ENCODE results near the gene AGBL3. TPM values are rescaled to one million over a fixed set of nuclear protein-coding genes. Genes with fewer than 3 reads are reported as not detected.
A peak's percentile ranks its signal among the peaks of the same experiment; 100 is the strongest.
"Not testable (repeated sequence)": the region's sequence is repeated elsewhere in the genome, so short reads cannot be mapped to it uniquely, and the experiment has no call there.

AGBL3 gene
- total RNA-seq, 4 donors from 2014 or later, result 0.66 to 3.3 (median 1.7) TPM

DNA sequence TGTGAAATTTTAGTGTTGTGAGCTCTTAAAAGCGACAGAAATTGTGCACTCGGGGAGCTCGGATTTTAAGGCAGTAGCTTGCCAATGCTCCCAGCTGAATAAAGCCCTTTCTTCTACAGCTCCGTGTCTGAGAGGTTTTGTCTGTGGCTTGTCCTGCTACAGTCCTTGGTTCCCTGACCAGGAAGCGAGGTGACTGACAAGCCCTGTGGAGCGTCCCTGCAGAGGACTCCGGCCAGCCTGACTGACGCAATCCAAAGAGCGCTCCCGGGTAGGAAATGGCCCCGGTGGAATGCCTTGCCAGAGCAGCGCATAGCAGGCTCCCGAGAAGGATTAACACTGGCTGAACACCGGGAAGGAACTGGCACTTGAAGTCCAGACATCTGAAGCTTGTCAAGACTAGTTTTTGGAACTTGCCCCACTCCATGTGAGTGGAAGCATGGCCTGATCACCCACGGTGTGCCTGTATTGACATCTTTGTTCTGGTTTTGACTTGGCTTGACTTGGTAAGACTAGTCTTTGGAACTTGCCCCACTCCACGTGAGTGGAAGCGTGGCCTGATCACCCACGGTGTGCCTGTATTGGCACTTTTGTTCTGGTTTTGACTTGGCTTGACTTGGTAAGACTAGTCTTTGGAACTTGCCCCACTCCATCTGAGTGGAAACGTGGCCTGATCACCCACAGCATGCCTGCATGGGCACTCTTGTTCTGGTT lies 185.4 kb downstream of the AGBL3 start:
- not testable (repeated sequence) for H3K27me3 ChIP-seq, H3K9me3 ChIP-seq
- peak; percentile 90 for DNase-seq (ENCODE audit: extremely low spot score)
- Histone ChIP-seq H3K4me1 (peaks cover 44 to 48% (median 47%) of the 10 kb centered on the region in 4 donors), H3K27ac (replicated peaks in 1 of 4) (peak overlapping the region; percentile 94 to 98 (median 96)), H3K4me3 (peak overlapping the region; percentile 82 to 88 (median 84)), H3K36me3 (peaks cover 4 to 29% (median 21%) of the 10 kb centered on the region in 4 donors)
- intact Hi-C loops (cut with DNase I), result loop anchor here (2.0 kb wide), 1 partner anchor 485 kb away; no protein-coding TSS in a partner anchor
- WGBS, result 50% methylated on average over 14 of the region's 19 CpGs
- TF ChIP-seq POLR2AphosphoS5 (IDR thresholded peaks at IDR 0.05), result peak; percentile 41 to 42

DNA sequence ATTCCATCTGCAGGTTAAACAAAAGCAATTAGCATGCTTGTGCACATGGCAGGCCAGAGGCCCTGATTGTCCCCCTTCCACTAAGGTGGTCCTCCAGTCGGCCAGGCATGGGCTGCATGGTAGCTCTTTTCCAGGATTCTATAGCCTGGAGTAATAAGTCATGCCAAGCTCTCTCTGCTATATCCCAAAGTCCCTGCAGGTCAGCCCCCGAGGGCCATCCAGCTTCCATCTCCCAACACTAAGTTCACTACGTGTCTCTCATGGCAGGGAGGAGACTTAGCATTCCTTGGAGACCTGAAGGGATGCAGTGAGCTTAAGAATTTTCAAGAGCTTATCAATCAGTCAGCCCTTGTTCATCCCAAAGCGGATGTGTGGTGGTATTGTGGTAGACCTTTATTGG lies 187.6 kb downstream of the AGBL3 start:
- 82% methylated on average over 4 of the region's 4 CpGs for WGBS
- intact Hi-C loops (cut with DNase I), result not testable (repeated sequence)
- DNase-seq (ENCODE audit: extremely low spot score), result peak; percentile 37

DNA sequence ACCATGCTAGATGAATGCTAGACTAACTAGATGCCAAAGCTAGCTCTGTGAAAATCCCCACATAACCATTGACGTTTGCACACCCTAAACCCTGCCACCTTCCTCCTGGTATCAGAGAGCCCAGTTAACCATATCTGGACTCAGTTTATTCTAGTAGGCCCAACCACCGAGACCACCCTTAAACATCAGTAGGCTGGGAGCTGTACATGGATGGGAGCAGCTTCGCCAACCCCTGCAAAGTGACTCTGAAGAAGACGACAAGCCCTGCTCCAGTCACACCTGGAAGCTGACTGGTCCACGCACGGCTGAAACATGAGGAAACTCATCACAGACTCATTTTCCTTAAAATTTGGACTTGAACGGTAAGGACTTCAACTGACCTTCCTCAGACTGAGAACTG lies 188.6 kb downstream of the AGBL3 start:
- H3K27me3 ChIP-seq, result peaks cover 0 to 4% (median 0%) of the 10 kb centered on the region in 4 donors
- peaks cover 13 to 16% (median 15%) of the 10 kb centered on the region in 4 donors for H3K4me1 ChIP-seq
- intact Hi-C loops (cut with DNase I), result no loop called here
- TF ChIP-seq, protein P1, sequence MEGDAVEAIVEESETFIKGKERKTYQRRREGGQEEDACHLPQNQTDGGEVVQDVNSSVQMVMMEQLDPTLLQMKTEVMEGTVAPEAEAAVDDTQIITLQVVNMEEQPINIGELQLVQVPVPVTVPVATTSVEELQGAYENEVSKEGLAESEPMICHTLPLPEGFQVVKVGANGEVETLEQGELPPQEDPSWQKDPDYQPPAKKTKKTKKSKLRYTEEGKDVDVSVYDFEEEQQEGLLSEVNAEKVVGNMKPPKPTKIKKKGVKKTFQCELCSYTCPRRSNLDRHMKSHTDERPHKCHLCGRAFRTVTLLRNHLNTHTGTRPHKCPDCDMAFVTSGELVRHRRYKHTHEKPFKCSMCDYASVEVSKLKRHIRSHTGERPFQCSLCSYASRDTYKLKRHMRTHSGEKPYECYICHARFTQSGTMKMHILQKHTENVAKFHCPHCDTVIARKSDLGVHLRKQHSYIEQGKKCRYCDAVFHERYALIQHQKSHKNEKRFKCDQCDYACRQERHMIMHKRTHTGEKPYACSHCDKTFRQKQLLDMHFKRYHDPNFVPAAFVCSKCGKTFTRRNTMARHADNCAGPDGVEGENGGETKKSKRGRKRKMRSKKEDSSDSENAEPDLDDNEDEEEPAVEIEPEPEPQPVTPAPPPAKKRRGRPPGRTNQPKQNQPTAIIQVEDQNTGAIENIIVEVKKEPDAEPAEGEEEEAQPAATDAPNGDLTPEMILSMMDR (IDR thresholded peaks at IDR 0.05), result no peak
- TF ChIP-seq EP300 (IDR thresholded peaks at IDR 0.05), result no peak
- TF ChIP-seq POLR2AphosphoS5 (IDR thresholded peaks at IDR 0.05), result no peak
- no peak for TF ChIP-seq POLR2A (IDR thresholded peaks at IDR 0.05; ENCODE audit: low read depth)
- H3K27ac ChIP-seq (replicated peaks in 1 of 4), result no peak overlapping the region
- no peak overlapping the region for H3K4me3 ChIP-seq
- WGBS, result 92% methylated on average over 5 of the region's 7 CpGs
- DNase-seq (ENCODE audit: extremely low spot score), result no peak
- peaks cover 0 to 19% (median 3%) of the 10 kb centered on the region in 4 donors for H3K36me3 ChIP-seq
- H3K9me3 ChIP-seq, result peaks cover 0 to under 1% (median 0%) of the 10 kb centered on the region in 4 donors

More for the DNA sequence above, 187.6 kb downstream of the AGBL3 start:
- H3K9me3 ChIP-seq; H3K27me3 ChIP-seq; H3K27ac ChIP-seq (replicated peaks in 1 of 4); H3K4me3 ChIP-seq: not testable (repeated sequence)
- Histone ChIP-seq H3K36me3 (peaks cover 0 to 18% (median 2%) of the 10 kb centered on the region in 4 donors), H3K4me1 (peaks cover 24 to 26% (median 25%) of the 10 kb centered on the region in 4 donors)

DNA sequence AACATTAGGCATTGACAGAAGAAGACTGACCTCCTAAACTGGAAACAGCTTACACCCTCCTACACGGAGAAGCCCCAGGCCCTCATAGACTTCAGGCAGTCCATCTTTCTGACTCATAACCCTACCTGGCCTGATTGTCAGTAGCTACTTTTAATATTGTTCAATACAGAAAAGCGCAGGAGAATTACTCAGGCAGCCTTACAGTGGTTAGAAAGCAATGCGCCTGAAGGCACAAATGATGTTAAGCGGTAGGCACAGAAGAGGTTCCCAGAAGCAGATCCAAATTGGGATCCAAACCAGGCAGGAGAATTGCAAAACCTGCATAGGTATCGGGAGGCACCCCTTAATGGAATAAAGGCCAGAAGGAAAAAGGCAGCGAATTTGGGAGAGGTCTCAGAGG lies 189.6 kb downstream of the AGBL3 start:
- no peak for DNase-seq (ENCODE audit: extremely low spot score)
- Histone ChIP-seq H3K27ac (replicated peaks in 1 of 4) (no peak overlapping the region), H3K4me3 (no peak overlapping the region), H3K9me3 (peaks cover 0 to 11% (median 4%) of the 10 kb centered on the region in 4 donors), H3K36me3 (peaks cover 0 to 29% (median 7%) of the 10 kb centered on the region in 4 donors), H3K27me3 (no peaks in the 10 kb centered on the region), H3K4me1 (peaks cover 12 to 13% (median 12%) of the 10 kb centered on the region in 4 donors)
- 92% methylated on average over 6 of the region's 6 CpGs for WGBS
- intact Hi-C loops (cut with DNase I), result no loop called here
- TF ChIP-seq, protein P1 (IDR thresholded peaks at IDR 0.05), result no peak
- no peak for TF ChIP-seq POLR2A (IDR thresholded peaks at IDR 0.05; ENCODE audit: low read depth)
- no peak for TF ChIP-seq EP300 (IDR thresholded peaks at IDR 0.05)
- no peak for TF ChIP-seq POLR2AphosphoS5 (IDR thresholded peaks at IDR 0.05)

DNA sequence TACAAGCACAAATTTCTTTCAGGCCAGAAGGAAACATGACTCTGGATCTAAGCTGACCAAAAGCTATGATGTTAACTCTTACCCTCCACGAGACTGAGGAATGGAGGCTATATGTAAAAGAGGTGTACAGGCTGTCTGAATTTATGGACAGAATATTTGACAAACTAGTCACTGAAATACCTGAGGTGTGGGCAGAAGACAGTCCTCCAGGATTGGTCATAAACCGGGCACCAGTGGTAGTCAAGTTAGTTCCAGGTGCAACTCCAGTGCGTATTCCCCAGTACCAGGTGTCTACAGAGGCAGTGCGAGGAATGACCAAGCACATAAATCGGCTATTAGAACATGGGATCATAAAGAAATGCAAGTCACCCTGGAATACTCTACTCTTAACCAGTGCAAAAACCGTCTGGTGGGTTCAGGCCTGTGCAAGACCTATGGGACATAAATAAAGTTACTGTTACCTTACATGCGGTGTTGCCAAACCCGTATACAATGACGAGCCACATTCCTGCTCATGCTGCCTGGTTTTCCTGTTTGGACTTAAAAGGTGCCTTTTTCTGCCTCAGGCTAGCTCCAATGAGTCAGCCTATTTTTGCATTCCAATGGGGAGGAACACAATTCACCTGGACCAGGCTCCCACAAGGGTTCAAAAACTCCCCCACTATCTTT lies 190.9 kb downstream of the AGBL3 start:
- peaks cover 0 to 23% (median 16%) of the 10 kb centered on the region in 4 donors for H3K9me3 ChIP-seq
- peak; percentile 85 for DNase-seq (ENCODE audit: extremely low spot score)
- intact Hi-C loops (cut with DNase I), result no loop called here
- no peaks in the 10 kb centered on the region for H3K27me3 ChIP-seq
- H3K27ac ChIP-seq (replicated peaks in 1 of 4), result no peak overlapping the region
- TF ChIP-seq POLR2AphosphoS5 (IDR thresholded peaks at IDR 0.05), result no peak
- no peak for TF ChIP-seq POLR2A (IDR thresholded peaks at IDR 0.05; ENCODE audit: low read depth)
- TF ChIP-seq, protein P1 (IDR thresholded peaks at IDR 0.05), result no peak
- TF ChIP-seq EP300 (IDR thresholded peaks at IDR 0.05), result no peak
- H3K4me3 ChIP-seq, result no peak overlapping the region
- H3K4me1 ChIP-seq, result peaks cover 0 to under 1% (median under 1%) of the 10 kb centered on the region in 4 donors
- WGBS, result 89% methylated on average over 9 of the region's 9 CpGs
- peaks cover 6 to 42% (median 14%) of the 10 kb centered on the region in 4 donors for H3K36me3 ChIP-seq

All from esophagus muscularis mucosa (tissue), 4 donors.